ENCODE results near the gene AGL. TPM values are rescaled to one million over a fixed set of nuclear protein-coding genes. Genes with fewer than 3 reads are reported as not detected.
"Not testable (repeated sequence)": the region's sequence is repeated elsewhere in the genome, so short reads cannot be mapped to it uniquely, and the experiment has no call there.

The AGL gene
- polyA plus RNA-seq, 4 donors, result 5.9 to 19.9 (median 8.2) TPM

DNA sequence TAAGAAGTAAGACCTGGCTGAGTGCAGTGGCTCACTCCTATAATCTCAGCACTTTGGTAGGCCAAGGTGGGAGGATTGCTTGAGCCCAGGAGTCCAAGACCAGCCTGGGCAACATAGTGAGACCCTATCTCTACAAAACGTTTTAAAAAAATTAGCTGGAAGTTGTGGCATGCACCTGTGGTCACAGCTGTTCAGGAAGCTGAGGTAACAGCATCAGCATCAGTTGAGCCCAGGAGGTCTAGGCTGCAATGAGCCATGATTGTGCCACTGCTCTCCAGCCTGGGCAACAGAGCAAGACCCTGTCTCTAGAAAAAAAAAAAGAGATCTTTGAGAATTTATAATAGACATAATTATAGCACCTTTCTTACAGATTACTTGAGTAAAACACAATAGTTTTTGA lies 36.0 kb downstream of the AGL start:
- WGBS, 3 donors, result 53 to 73% (median 60%) methylated on average over 1 of the region's 1 CpG
- Histone ChIP-seq H3K36me3 (ENCODE audit: control insufficient read depth in 3 of 3, insufficient read depth in 2 of 3, low read depth in 1 of 3, low read length in 3 of 3) (peaks cover 9 to 12% (median 11%) of the 10 kb centered on the region in 3 donors), H3K27me3 (ENCODE audit: control insufficient read depth in 3 of 3, insufficient read depth in 3 of 3, low read length in 3 of 3) (no peaks in the 10 kb centered on the region), H3K4me1 (ENCODE audit: control insufficient read depth in 3 of 3, insufficient read depth in 2 of 3, low read depth in 1 of 3, low read length in 2 of 3) (no peaks in the 10 kb centered on the region), H3K9me3 (ENCODE audit: control insufficient read depth in 2 of 2, insufficient read depth in 1 of 2, low read depth in 1 of 2, low read length in 1 of 2) (no peaks in the 10 kb centered on the region), H3K27ac (ENCODE audit: low read depth in 1 of 3, low read length in 2 of 3) (no peak overlapping the region), H3K4me3 (ENCODE audit: low read depth in 1 of 3, low read length in 3 of 3) (no peak overlapping the region)
- FAIRE-seq (no peak), DNase-seq (no peak)

DNA sequence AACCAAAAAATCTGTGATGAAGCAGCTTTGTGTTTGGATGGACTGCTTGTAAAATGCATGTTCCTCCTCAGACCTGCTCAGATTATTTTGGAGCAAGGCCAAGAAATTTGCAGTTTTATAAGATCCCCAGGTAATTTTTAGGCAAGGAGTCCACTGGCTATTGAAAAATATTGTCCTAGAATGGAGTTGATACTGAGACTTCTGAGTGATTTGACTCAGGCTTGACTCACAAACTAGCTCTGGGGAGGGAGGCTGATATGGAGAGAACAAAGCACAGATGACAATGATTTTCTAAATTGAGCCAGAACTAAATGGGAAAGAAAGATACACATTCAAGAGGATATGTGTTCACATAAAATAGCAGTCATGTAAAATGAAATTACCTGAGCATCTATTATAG lies 36.7 kb downstream of the AGL start:
- no peak for FAIRE-seq
- DNase-seq, result no peak
- Histone ChIP-seq H3K27ac (ENCODE audit: low read depth in 1 of 3, low read length in 2 of 3) (no peak overlapping the region), H3K27me3 (ENCODE audit: control insufficient read depth in 3 of 3, insufficient read depth in 3 of 3, low read length in 3 of 3) (no peaks in the 10 kb centered on the region), H3K4me3 (ENCODE audit: low read depth in 1 of 3, low read length in 3 of 3) (no peak overlapping the region), H3K9me3 (ENCODE audit: control insufficient read depth in 2 of 2, insufficient read depth in 1 of 2, low read depth in 1 of 2, low read length in 1 of 2) (no peaks in the 10 kb centered on the region), H3K36me3 (ENCODE audit: control insufficient read depth in 3 of 3, insufficient read depth in 2 of 3, low read depth in 1 of 3, low read length in 3 of 3) (peaks cover 7 to 10% (median 9%) of the 10 kb centered on the region in 3 donors), H3K4me1 (ENCODE audit: control insufficient read depth in 3 of 3, insufficient read depth in 2 of 3, low read depth in 1 of 3, low read length in 2 of 3) (no peaks in the 10 kb centered on the region)

DNA sequence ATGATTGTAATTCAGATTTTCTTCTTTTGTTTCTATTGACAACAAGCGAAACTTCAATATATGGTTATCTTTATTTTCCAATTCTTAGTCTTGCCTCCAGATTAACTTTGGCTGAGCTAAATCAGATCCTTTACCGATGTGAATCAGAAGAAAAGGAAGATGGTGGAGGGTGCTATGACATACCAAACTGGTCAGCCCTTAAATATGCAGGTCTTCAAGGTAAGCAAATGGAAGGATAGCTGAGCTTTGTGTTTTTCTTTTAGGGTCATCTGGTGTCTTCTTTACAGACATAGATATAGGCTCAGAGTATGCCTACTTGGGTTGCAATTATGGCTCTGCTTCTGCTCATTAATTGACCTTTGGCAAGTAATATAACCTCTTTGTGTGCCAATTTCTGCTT lies 37.7 kb downstream of the AGL start:
- FAIRE-seq (no peak), DNase-seq (no peak)
- Histone ChIP-seq H3K4me3 (ENCODE audit: low read depth in 1 of 3, low read length in 3 of 3) (no peak overlapping the region), H3K4me1 (ENCODE audit: control insufficient read depth in 3 of 3, insufficient read depth in 2 of 3, low read depth in 1 of 3, low read length in 2 of 3) (no peaks in the 10 kb centered on the region), H3K9me3 (ENCODE audit: control insufficient read depth in 2 of 2, insufficient read depth in 1 of 2, low read depth in 1 of 2, low read length in 1 of 2) (no peaks in the 10 kb centered on the region), H3K27me3 (ENCODE audit: control insufficient read depth in 3 of 3, insufficient read depth in 3 of 3, low read length in 3 of 3) (no peaks in the 10 kb centered on the region), H3K36me3 (ENCODE audit: control insufficient read depth in 3 of 3, insufficient read depth in 2 of 3, low read depth in 1 of 3, low read length in 3 of 3) (peaks cover 6 to 9% (median 8%) of the 10 kb centered on the region in 3 donors), H3K27ac (ENCODE audit: low read depth in 1 of 3, low read length in 2 of 3) (no peak overlapping the region)
- WGBS, 3 donors, result 96 to 99% (median 98%) methylated on average over 2 of the region's 2 CpGs

DNA sequence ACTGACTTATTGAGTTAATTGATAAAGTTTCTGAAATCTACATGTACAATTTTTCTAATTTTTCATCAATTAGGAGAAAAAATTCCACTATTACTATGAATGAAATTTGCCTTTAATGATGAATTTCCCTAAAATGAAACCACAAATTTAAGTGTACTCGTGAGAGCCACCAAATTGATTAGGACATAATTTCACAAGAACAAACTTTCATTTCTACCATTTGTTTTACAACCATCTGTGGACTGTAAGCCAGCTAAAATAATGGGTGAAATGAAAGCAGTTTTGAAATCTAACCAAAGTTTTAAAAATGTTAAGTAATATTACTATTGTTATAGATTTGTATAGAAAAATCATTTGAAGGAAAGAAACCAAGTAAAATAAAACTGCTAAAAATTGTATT lies 41.8 kb downstream of the AGL start:
- H3K4me3 ChIP-seq (ENCODE audit: low read depth in 1 of 3, low read length in 3 of 3), result no peak overlapping the region
- 73 to 91% (median 76%) methylated on average over 1 of the region's 1 CpG for WGBS, 3 donors
- DNase-seq, result no peak
- no peaks in the 10 kb centered on the region for H3K27me3 ChIP-seq (ENCODE audit: control insufficient read depth in 3 of 3, insufficient read depth in 3 of 3, low read length in 3 of 3)
- H3K4me1 ChIP-seq (ENCODE audit: control insufficient read depth in 3 of 3, insufficient read depth in 2 of 3, low read depth in 1 of 3, low read length in 2 of 3), result no peaks in the 10 kb centered on the region
- H3K27ac ChIP-seq (ENCODE audit: low read depth in 1 of 3, low read length in 2 of 3), result no peak overlapping the region
- no peak for FAIRE-seq
- peaks cover 2 to 15% (median 3%) of the 10 kb centered on the region in 3 donors for H3K36me3 ChIP-seq (ENCODE audit: control insufficient read depth in 3 of 3, insufficient read depth in 2 of 3, low read depth in 1 of 3, low read length in 3 of 3)
- H3K9me3 ChIP-seq (ENCODE audit: control insufficient read depth in 2 of 2, insufficient read depth in 1 of 2, low read depth in 1 of 2, low read length in 1 of 2), result no peaks in the 10 kb centered on the region

DNA sequence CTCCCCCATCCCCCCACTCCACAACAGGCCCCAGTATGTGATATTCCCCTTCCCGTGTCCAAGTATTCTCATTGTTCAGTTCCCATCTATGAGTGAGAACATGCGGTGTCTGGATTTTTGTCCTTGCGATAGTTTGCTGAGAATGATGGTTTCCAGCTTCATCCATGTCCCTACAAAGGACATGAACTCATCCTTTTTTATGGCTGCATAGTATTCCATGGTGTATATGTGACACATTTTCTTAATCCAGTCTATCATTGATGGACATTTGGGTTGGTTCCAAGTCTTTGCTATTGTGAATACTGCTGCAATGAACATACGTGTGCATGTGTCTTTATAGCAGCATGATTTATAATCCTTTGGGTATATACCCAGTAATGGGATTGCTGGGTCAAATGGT lies 53.1 kb downstream of the AGL start:
- not testable (repeated sequence) for H3K27ac ChIP-seq (ENCODE audit: low read depth in 1 of 3, low read length in 2 of 3); H3K9me3 ChIP-seq (ENCODE audit: control insufficient read depth in 2 of 2, insufficient read depth in 1 of 2, low read depth in 1 of 2, low read length in 1 of 2); H3K36me3 ChIP-seq (ENCODE audit: control insufficient read depth in 3 of 3, insufficient read depth in 2 of 3, low read depth in 1 of 3, low read length in 3 of 3); DNase-seq; H3K4me3 ChIP-seq (ENCODE audit: low read depth in 1 of 3, low read length in 3 of 3); FAIRE-seq; H3K4me1 ChIP-seq (ENCODE audit: control insufficient read depth in 3 of 3, insufficient read depth in 2 of 3, low read depth in 1 of 3, low read length in 2 of 3); H3K27me3 ChIP-seq (ENCODE audit: control insufficient read depth in 3 of 3, insufficient read depth in 3 of 3, low read length in 3 of 3)
- 93 to 97% (median 95%) methylated on average over 4 of the region's 4 CpGs for WGBS, 3 donors

DNA sequence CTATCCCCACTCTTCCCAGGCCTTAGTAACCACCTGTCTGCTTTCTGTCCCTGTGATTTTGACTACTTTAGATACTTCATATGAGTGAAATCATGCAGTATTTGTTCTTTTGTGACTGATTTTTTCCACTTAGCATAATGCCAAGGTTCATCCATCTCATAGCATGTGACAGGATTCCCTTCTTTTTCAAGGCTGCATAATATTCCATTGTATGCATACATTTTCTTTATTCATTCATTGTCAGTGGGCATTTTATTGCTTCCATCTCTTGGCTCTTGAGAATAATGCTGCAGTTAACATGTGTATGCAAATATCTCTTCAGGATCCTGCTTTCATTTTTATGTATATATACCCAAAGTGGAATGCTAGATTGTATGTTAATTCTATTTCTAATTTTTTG lies 56.4 kb downstream of the AGL start:
- H3K4me3 ChIP-seq (ENCODE audit: low read depth in 1 of 3, low read length in 3 of 3), result no peak overlapping the region
- peaks cover 0 to 9% (median 8%) of the 10 kb centered on the region in 3 donors for H3K36me3 ChIP-seq (ENCODE audit: control insufficient read depth in 3 of 3, insufficient read depth in 2 of 3, low read depth in 1 of 3, low read length in 3 of 3)
- FAIRE-seq, result no peak
- no peak overlapping the region for H3K27ac ChIP-seq (ENCODE audit: low read depth in 1 of 3, low read length in 2 of 3)
- no peaks in the 10 kb centered on the region for H3K9me3 ChIP-seq (ENCODE audit: control insufficient read depth in 2 of 2, insufficient read depth in 1 of 2, low read depth in 1 of 2, low read length in 1 of 2)
- no peak for DNase-seq
- no peaks in the 10 kb centered on the region for H3K27me3 ChIP-seq (ENCODE audit: control insufficient read depth in 3 of 3, insufficient read depth in 3 of 3, low read length in 3 of 3)
- H3K4me1 ChIP-seq (ENCODE audit: control insufficient read depth in 3 of 3, insufficient read depth in 2 of 3, low read depth in 1 of 3, low read length in 2 of 3), result no peaks in the 10 kb centered on the region

DNA sequence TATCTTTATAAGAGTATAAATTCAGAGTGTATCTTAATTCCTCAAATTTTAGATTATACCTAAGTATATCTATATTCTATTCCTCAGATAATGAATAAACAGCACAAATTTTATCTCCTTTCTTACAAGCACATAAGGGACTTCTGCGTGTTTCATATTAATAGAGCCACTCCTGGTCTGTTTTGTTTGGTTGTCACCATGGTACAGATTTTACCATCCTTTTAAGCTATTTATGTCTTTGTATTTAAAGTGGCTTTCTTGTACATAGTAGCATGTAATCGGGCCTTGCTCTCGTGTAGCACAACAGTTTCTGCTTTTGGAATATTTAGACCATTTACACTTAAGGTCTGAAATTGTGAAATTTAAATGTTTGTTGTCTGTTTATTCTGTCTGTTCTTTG lies 67.1 kb downstream of the AGL start:
- peaks cover 7 to 16% (median 8%) of the 10 kb centered on the region in 3 donors for H3K36me3 ChIP-seq (ENCODE audit: control insufficient read depth in 3 of 3, insufficient read depth in 2 of 3, low read depth in 1 of 3, low read length in 3 of 3)
- no peaks in the 10 kb centered on the region for H3K27me3 ChIP-seq (ENCODE audit: control insufficient read depth in 3 of 3, insufficient read depth in 3 of 3, low read length in 3 of 3)
- FAIRE-seq, result no peak
- H3K4me1 ChIP-seq (ENCODE audit: control insufficient read depth in 3 of 3, insufficient read depth in 2 of 3, low read depth in 1 of 3, low read length in 2 of 3), result no peaks in the 10 kb centered on the region
- no peak overlapping the region for H3K4me3 ChIP-seq (ENCODE audit: low read depth in 1 of 3, low read length in 3 of 3)
- no peaks in the 10 kb centered on the region for H3K9me3 ChIP-seq (ENCODE audit: control insufficient read depth in 2 of 2, insufficient read depth in 1 of 2, low read depth in 1 of 2, low read length in 1 of 2)
- DNase-seq, result no peak
- H3K27ac ChIP-seq (ENCODE audit: low read depth in 1 of 3, low read length in 2 of 3), result no peak overlapping the region
- 84 to 92% (median 84%) methylated on average over 3 of the region's 3 CpGs for WGBS, 3 donors

DNA sequence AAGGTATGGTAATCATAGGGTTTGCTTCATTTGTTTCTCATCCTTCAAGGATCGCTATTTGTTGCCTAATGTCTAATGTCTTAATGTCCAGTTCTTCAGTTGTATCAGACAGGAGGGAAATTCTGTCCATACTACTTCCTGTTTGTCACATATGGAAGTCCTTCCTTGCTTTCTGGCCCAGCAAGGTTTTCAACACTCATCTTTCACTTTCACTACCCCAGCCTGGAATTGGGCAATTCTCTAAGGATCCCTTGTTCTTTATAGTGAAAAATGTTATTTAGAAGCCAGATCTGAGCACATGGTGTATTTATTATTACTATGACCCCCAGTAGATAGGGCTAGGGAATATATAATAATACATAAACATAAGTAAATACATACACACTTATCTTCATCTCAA lies 69.1 kb downstream of the AGL start:
- H3K4me1 ChIP-seq (ENCODE audit: control insufficient read depth in 3 of 3, insufficient read depth in 2 of 3, low read depth in 1 of 3, low read length in 2 of 3), result no peaks in the 10 kb centered on the region
- DNase-seq, result peak in 1 of 2 donors; percentile 2
- no peak overlapping the region for H3K27ac ChIP-seq (ENCODE audit: low read depth in 1 of 3, low read length in 2 of 3)
- peaks cover 5 to 9% (median 5%) of the 10 kb centered on the region in 3 donors for H3K36me3 ChIP-seq (ENCODE audit: control insufficient read depth in 3 of 3, insufficient read depth in 2 of 3, low read depth in 1 of 3, low read length in 3 of 3)
- FAIRE-seq, result no peak
- H3K4me3 ChIP-seq (ENCODE audit: low read depth in 1 of 3, low read length in 3 of 3), result no peak overlapping the region
- no peaks in the 10 kb centered on the region for H3K9me3 ChIP-seq (ENCODE audit: control insufficient read depth in 2 of 2, insufficient read depth in 1 of 2, low read depth in 1 of 2, low read length in 1 of 2)
- WGBS, 3 donors, result 90 to 100% (median 92%) methylated on average over 1 of the region's 1 CpG
- no peaks in the 10 kb centered on the region for H3K27me3 ChIP-seq (ENCODE audit: control insufficient read depth in 3 of 3, insufficient read depth in 3 of 3, low read length in 3 of 3)

DNA sequence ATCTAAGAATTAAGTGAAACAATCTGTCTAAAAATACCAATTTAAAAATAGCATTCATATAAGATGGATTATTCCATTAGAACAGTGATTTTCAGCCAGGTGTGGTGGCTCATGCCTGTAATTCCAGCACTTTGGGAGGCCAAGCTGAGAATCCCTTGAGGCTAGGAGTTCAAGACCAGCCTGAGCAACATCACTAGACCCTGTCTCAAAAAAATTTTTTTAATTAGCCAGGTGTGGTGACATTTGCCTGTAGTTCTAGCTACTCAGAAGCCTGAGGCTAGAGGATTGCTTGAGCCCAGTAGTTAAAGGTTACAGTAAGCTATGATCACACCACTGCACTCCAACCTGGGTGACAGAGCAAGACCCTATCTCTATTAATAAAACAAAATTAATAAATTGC lies 84.6 kb downstream of the AGL start:
- FAIRE-seq, result no peak
- H3K4me3 ChIP-seq (ENCODE audit: low read depth in 1 of 3, low read length in 3 of 3), result no peak overlapping the region

More for the DNA sequence above, 84.6 kb downstream of the AGL start:
- Histone ChIP-seq H3K27me3 (ENCODE audit: control insufficient read depth in 3 of 3, insufficient read depth in 3 of 3, low read length in 3 of 3) (no peaks in the 10 kb centered on the region), H3K4me1 (ENCODE audit: control insufficient read depth in 3 of 3, insufficient read depth in 2 of 3, low read depth in 1 of 3, low read length in 2 of 3) (no peaks in the 10 kb centered on the region), H3K27ac (ENCODE audit: low read depth in 1 of 3, low read length in 2 of 3) (no peak overlapping the region), H3K36me3 (ENCODE audit: control insufficient read depth in 3 of 3, insufficient read depth in 2 of 3, low read depth in 1 of 3, low read length in 3 of 3) (no peaks in the 10 kb centered on the region), H3K9me3 (ENCODE audit: control insufficient read depth in 2 of 2, insufficient read depth in 1 of 2, low read depth in 1 of 2, low read length in 1 of 2) (peaks cover 0 to 7% of the 10 kb centered on the region in 2 donors)
- DNase-seq, result no peak

All from small intestine (tissue), 7 donors.